HG02571 (cell line): ENCODE measurements around the gene FAM50A.
"Not testable (repeated sequence)": the region's sequence is repeated elsewhere in the genome, so short reads cannot be mapped to it uniquely, and the experiment has no call there.

ENCODE experiments used
- ATAC-seq: cut with Tn5 transposase; IDR thresholded peaks from one replicate; pipeline ENCODE4 v1.9.1; 2021; ENCODE audit warnings: mild to moderate bottlenecking, moderate library complexity; ENCODE audit not compliant: unreplicated experiment

FAM50A gene, protein sequence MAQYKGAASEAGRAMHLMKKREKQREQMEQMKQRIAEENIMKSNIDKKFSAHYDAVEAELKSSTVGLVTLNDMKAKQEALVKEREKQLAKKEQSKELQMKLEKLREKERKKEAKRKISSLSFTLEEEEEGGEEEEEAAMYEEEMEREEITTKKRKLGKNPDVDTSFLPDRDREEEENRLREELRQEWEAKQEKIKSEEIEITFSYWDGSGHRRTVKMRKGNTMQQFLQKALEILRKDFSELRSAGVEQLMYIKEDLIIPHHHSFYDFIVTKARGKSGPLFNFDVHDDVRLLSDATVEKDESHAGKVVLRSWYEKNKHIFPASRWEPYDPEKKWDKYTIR

DNA sequence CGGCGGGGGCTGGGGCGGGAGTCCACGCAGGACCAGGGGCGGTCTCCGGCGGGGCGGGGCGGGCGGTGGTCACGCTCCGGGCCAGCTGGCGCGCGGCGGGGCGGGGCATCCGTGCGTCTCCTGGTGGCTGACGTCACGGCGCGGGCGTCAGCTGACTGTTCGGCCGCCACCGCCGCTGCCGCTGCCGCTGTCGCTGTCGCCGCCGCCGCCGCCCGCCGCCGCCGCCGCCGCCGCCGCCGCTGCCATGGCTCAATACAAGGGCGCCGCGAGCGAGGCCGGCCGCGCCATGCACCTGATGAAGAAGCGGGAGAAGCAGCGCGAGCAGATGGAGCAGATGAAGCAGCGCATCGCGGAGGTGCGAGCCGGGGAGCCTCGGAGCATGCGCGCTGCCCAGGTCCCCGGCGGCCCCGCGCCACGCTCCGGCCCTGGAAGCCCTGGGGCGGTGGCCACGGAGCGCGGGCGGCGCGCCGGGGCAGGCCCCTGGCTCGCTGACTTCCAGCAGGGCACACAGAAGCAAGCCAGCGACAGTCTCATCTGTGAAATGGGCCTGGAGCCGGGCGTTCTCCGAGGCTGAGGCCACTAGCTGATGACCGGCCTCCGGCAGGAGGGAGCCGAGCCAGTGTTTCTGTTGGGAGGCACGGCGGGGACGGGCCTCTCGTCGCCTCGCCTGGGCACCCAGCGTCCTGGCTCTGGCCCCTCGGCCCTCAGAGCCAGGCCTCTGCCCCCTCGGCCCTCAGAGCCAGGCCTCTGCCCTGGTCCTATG lies at the start of gene FAM50A:
TSS of gene FAM50A (plus strand) at position 150 of the 763 bp plus-strand sequence. CDS start at position 245, 95 bp downstream.
- peak; percentile 64 for ATAC-seq

DNA sequence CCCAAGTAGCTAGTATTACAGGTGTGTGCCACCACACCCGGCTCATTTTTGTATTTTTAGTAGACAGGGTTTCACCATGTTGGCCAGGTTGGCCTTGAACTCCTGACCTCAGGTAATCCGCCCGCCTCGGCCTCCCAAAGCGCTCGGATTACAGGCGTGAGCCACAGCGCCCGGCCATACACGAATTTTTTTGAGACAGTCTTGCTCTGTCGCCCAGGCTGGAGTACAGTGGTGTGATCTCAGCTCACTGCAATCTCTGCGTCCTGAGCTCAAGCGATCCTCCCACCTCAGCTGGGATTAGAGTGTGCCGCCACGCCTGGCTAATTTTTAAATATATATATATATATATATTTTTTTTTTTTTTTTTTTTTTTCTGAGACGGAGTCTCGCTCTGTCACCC lies 47.6 kb upstream of the FAM50A start:
- not testable (repeated sequence) for ATAC-seq

DNA sequence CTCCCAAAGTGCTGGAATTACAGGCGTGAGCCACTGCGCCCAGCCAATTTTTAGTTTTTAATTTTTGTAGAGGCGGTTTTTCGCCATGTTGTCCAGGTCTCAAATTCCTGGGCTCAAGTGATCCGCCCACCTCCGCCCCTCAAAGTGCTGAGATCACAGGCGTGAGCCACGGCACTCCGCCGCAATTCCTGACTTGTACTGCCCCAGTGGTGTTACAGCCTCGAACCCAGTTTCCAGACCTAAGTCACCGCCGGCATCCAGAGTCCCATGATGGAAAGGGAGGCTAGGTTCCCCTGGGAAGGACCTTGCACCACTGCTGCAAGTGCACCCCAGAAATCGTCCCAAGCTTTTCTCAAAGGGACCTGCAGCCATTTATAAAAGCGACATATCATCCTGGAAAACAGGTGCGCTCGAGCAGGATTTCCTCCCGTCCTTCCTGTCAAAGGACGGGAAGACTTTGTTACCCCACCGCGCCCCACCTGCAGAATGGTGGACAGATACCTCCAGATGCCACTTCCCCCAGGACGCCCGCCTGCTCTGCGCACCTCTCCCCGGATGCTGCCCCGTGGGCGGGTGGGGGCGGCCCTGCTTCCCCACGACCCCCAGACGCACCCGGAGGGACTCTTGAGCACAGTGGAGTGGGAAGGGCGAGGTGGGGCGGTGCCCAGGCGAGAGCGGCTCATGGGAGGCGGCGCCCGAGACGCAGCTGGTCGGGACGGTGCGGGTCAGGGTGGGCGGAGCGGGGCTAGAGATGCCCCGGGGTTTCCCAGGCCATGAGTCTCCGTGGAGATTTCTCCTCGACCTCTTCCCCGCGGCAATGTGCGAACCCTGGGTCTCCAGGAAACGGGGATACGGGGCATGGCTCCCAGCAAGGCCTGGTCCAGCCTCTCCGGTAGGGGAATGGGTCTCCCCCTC lies 46.7 kb upstream of the FAM50A start:
- peak; percentile 63 for ATAC-seq

DNA sequence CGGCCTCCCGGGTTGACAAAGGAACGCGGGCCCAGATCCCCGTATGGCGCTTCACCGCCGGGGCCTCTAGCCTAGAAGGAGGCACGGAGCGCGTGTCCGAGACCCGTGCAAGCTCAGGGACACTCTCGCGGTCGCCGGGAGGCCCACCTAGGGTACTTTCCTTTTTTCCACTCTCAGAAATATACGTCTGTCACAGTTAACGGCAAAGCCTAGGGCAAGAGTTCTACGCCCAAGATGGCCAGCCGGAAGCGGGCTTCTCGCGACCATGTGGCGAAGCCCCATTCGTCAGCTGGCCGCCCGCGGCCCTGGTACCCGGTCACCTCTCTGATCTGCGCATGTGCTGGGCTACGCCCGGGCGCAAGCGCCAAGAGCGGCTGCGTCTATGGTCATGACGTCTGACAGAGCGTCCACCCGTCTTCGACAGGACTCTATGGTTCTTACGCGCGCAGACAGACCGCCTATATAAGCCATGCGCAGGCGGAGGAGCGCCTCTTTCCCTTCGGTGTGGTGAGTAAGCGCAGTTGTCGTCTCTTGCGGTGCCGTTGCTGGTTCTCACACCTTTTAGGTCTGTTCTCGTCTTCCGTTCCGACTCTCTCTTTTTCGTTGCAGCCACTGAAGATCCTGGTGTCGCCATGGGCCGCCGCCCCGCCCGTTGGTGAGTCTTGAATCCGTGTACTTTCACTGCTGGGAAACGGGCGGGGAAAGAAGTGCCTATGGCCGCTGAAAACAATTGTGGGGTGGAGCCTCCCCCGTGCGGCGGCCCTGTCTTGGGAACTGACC lies 45.9 kb upstream of the FAM50A start, which contains the start of gene RPL10:
TSS of gene RPL10 (plus strand) at position 490 of the 780 bp plus-strand sequence. CDS start at position 633, 143 bp downstream.
- ATAC-seq = peak; percentile 70

DNA sequence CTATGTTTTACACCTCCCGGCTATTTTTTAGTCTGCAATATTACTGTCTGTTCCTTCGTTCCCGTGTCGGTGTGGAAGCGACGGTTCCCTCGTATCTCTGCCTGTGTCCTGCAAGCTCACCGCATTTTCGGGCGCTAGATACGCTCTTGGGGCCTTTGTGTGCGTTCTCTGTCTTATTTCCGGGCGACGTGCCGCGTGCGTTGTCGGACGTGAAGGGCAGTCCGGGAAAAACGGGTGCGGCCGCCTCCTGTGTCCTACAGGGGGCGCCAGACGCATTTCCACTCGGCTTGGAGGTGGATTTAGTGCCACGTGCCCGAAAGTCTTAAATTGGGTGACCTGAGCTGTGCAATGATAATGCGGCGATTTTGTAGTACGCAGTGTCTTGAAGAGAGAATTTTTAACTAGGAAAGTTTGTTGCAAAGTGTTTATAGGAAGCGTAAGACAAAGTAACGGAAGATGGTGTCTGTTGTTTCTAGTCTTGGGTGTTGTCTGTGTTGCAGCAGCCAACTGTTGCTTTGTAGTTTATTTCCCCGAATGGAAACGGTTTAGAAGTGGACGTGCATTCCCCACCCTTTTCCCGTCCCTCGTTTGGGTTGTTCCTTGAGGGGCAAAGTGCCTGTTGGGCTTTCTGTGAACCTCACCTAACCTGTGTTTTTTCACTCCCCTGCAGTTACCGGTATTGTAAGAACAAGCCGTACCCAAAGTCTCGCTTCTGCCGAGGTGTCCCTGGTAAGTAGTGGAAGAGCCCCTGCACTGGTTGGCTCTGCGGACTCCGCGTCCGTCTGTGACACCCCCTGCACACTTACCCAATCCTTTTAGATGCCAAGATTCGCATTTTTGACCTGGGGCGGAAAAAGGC lies 45.0 kb upstream of the FAM50A start:
- no peak for ATAC-seq

DNA sequence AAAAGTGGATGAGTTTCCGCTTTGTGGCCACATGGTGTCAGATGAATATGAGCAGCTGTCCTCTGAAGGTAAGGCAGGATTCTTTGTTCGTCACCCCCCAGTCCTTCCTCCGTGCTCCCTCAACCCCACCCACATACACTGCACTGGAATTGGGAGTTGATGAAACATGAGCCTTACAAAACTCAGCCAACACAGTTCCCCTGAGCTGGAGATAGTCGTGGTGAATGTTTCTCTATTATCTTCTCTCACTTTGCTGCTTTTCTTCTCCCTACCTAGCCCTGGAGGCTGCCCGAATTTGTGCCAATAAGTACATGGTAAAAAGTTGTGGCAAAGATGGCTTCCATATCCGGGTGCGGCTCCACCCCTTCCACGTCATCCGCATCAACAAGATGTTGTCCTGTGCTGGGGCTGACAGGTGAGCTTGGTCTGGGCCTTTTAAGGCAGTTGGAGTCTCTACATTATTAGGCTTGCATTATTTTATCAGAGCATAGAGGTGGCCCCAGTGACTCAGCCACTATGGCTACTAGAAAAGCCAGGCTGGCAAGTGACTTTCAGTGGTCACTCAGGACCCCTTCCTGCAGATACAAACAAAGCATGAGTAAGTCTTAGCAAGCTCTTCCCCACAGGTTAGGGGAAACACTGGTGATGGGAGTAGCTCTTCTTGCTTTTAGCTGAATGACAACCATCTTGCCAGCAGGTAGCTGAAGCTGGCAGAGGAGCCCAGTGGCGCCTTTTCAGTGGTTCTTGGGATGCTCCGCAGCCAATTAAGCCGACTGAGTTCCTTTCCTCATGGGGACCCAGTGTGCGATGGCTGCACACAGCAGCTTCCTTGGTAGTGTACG lies 44.2 kb upstream of the FAM50A start:
- ATAC-seq = no peak

DNA sequence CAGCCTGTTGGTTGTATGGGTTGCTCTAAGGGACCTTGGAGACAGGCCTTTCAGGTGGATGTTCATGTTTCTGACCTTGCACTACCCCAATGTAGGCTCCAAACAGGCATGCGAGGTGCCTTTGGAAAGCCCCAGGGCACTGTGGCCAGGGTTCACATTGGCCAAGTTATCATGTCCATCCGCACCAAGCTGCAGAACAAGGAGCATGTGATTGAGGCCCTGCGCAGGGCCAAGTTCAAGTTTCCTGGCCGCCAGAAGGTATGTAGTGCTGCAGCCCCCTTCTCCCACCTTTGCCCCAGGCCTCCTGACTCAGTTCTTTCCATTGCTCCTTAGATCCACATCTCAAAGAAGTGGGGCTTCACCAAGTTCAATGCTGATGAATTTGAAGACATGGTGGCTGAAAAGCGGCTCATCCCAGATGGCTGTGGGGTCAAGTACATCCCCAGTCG lies 43.5 kb upstream of the FAM50A start:
- not testable (repeated sequence) for ATAC-seq

DNA sequence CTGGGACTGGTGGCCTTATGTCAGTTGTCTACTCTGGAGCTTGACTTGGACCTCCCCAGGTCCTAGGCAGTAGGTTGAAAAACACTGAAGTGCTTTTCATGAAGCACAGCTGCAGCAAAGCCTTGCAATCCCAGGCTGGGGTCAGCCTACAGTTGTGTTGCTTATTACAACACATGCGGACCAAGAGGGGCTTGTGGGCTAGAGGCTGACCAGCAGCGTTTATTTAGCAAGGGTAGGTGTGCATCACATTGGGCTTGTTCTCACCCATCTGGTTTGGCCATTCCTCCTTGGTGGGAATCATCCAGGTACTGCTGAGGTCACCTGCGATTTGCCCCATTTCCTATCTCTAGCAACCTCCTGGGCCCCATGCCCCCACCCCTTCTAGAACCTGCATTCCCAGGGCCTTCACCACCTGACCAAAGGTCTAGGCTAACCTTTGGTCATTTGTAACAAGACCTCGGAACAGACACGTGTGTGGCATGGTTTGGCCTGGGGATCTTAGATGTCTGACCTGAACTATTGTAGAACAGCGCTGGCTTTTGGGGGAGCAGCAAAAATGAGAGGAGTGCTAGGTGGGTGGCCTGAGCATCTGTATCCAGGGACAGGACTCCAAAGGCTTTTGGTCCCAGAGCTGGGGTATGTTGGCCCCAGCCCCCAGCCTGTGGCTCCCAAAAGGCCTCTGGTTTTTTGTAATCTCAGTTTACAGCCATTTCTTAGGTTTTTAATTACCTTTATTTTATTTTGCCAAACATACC lies 42.7 kb upstream of the FAM50A start:
- ATAC-seq = no peak

DNA sequence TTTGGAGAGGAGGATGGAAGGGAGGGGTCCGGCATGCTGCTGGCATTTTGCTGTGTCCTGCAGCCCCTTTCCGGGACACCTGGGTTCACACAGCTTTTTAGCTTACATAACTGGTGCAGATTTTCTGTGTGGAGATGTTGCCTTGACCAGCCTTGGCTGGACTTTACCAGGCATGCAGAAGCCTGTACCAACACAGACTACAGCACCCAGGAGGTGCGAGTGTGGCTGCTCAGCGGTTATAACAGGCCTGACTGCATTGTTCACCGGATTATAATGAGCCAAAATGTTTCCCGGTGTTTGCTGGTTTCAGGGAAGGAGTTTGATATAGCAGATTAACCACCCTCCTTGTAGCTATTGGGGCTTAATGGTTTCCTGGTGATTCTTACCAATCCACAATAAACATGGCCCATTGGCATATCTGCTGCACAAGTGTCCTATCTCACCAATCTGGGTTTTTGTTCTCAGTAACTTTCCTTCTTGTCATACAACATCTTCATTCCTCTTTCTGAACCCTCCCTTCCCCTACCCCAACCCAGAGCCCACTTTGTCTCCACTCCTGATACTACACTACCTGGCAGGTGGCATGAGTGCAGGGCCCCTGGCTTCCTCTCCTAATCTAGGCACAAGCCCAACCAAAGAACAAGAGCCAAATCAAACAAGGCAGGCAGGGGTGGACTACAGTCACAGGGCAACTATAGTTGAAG lies 41.9 kb upstream of the FAM50A start:
- ATAC-seq = no peak

DNA sequence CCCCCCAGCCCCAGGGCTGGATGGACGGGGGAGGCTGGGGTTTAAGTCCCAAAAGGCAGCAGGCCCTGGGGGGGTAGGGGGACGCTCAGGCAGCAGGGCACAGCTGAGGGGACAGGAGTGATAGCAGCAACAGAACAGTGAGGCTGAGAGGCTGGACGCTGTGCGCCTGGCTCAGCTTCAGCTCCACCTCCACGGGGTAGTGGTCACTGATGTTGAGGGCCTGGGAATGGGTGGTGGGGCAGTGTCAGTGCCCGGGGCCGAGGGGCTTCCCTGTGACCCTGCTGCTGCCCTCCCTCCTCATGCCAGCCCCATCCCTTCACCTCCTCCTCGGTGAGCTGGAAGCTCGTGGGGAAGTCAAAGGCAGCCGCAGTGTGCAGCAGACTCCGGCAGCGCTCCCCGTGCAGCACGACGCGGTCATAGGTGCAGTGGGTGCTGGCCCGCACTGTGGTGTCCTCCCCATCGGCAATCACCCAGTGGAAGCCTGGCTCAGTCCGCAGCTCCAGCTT lies 41.3 kb upstream of the FAM50A start:
- no peak for ATAC-seq

DNA sequence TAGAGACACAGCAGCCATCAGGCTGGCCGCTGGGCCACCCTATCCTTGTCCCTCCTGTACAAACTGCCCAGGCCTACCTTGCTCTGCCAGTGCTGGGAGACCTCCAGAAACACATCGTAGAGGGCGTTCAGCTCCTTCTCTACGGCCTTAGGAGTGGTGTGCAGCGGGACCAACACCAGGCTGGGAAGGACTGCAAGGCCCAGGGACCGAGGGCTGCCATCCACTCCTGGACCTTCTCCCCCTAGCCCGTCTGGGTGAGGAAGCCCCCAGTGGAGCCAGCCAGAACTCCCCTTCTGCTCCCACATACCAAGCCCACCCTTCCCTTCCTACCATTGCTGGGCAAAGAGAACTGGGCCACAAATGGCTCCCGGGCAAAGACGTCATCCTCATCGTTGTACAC lies 40.7 kb upstream of the FAM50A start:
- ATAC-seq = no peak

DNA sequence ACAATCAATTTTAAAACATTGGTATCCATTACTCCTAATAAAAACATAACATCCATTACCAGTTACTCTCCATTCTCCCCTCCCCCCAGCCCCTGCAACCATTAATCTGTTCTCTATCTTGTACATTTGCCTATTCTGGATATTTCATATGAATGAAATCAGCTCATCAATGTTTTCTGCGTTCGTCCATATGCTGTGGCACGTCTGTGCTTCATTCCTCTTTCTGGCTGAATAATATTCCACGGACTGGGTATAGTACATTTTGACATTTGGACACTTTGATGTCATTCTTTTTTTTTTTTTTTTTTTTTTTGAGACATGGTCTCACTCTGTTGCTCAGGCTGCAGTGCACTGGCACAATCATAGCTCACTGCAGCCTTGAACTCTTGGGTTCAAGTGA lies 40.1 kb upstream of the FAM50A start:
- no peak for ATAC-seq

DNA sequence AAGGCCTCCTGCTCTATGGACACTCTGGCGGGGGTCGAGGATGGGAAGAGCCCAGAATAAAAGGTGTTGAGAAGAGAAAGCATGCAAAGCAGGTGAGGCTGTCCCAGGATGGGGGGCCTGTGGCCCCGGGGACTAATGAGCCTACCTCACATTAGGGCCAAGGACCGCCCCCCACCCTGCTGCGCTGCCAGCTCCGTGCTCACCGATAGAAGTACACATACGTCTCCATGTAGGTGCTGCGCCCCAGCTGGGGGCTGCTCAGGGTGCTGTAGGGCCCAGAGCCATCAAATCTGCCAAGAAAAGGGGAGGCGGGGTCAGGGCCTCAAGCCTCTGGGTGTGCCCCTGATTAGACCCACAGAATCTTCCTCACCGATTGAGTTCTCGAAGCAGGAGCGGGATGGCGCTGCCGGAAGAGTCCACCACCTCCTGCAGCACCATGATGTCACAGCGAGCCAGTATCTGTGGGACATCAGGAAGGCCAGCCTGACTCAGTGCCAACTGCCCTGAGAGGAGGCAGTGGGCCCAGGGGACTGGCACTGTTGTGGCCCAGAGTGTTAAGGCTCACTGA lies 39.2 kb upstream of the FAM50A start:
- ATAC-seq = no peak

DNA sequence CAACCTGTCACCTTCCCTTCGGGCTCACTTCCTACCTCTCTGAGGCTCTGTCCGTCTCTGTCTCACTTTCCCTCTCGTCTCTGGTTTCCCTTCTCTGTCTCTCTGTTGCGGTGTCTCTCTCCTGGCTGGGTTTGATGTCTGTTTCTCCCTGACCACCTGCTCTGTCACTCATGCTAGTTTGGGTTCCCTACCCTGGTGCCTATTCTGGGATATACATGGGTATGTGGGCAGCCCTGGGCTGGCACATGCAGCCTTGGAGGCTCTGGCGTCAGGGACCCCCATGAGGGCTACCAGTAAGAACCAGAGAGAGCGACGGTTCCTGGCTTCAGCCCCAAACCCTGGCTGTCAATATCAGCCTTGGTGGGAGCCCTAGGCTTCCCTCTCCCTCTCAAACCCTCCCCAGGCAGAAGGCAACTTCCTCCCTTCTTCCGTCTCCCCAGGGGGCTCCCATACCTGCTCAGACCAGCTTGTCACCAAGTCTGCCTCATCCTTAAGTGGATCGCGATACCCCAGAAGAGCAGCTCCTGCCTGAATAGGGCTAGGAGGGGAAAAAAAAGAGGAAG lies 35.2 kb upstream of the FAM50A start:
- no peak for ATAC-seq

DNA sequence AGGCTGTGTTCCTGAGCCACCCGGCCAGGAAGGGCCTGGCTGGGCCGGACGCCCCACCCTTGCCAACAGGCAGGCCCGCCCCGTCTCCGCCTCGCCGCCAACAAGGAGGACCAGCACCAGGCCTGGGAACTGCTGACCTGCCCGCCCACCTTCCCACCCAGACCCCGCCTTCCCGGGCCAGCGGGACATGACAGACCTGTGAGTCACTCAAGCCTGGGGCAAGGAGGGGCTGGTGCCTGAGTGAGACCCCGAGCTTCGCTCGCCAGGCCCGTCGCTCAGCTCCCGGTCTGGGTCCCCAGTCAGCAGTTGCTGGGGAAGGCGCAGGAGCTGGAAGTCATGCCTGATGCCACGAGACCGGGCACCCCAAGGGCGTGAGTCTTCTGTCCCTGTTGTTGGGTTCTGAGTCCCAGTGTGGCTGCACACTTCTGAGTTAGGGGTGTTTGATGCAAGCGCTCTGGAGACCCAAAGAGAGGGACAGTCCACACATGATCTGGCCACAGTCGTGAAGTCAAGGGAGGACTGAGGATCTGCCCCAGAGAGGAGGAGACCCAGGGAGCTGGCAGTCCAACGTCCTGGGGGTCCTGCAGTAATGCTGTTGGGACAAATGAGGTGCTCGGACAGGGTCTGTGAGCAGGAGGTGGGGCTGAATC lies 34.6 kb upstream of the FAM50A start, which contains the start of gene DNASE1L1:
TSS of gene DNASE1L1 (minus strand) at position 33 of the 650 bp plus-strand sequence. CDS start 3,686 bp downstream, outside the sequence.
- ATAC-seq = no peak

DNA sequence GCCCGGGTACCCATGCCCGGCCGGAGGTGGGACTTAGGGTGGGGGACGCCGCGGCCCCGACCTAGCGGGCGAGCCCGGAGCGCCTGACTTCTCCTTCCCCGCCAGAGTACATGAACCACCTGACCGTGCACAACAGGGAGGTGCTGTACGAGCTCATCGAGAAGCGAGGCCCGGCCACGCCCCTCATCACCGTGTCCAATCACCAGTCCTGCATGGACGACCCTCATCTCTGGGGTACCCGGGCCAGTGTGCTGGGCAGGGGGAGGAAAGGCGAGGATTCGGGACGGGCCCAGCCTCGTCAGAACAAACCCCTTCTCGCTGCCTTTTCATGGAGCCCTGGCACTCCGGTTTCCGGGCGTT lies 32.0 kb upstream of the FAM50A start:
- no peak for ATAC-seq
